ENCODE data around the gene LPCAT1.

LPCAT1 gene

DNA sequence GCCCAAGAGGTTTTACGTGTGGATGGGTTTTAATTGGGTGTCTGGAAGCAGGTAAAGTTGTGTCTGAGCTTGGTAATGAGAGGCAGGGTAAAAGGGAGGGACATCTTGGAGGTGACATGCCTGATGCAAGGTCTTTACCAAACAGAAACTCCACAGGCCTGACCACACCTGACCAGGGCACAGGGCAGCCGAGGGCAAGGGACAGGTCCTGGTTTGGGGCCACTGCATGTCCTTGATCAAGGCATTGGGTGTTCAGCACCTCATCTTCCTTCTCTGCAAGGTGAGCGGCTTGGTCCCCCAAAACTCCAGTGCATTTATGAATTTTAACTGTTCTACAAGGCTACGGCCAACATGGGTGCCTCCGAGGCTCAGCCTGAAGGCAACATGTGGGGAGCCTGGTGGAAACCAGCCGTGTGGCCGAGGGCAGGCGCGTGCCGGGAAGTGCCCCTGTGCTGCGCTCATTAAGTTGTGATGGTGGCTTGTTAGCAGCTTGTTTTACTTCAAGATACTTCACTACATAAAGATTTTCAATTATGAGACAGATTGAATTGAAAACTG lies 30.7 kb upstream of the LPCAT1 start:
- DNase-seq, result no peak

DNA sequence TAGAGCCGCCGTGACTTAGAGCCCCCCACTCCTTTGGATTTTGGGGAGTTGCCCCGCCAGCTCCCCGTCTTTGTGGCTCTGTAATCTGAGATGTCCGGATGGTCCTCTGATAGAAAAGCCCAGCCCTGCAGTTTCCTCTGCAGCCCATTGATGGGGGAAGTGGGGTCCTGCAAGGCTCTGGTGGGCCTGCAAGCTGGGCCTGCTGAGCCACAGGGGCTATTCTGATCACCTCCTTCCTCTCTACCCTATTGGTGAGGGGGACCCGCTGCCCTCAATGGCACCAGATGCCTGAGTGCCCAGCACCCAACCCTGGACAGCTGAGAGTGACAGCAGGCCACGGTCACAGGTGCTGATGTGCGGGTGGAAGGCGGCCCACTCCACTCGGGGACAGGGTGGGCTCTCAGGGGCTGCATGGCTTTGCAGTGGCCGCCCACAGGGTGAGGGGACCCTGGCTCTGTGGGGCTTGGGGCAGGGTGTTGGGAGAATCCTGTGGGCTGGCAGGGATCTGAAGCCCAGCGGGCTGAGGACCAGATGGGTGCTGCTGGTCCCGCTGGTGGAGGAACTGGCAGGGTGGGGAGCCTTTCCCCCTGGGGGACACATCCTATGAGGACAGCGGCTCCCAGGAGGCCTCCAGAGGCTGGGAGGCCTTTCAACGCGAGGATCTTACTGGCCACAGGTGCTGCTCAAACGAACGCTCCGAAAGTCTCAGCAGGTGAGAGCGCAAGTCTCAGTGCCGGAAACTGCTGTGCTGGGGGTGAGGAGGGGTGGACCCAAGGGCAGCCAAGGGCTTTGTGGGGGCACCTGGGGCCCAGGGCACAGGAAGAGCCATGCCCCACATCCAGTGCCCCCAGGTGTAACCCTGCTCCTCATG lies 30.0 kb upstream of the LPCAT1 start:
- DNase-seq, result no peak

DNA sequence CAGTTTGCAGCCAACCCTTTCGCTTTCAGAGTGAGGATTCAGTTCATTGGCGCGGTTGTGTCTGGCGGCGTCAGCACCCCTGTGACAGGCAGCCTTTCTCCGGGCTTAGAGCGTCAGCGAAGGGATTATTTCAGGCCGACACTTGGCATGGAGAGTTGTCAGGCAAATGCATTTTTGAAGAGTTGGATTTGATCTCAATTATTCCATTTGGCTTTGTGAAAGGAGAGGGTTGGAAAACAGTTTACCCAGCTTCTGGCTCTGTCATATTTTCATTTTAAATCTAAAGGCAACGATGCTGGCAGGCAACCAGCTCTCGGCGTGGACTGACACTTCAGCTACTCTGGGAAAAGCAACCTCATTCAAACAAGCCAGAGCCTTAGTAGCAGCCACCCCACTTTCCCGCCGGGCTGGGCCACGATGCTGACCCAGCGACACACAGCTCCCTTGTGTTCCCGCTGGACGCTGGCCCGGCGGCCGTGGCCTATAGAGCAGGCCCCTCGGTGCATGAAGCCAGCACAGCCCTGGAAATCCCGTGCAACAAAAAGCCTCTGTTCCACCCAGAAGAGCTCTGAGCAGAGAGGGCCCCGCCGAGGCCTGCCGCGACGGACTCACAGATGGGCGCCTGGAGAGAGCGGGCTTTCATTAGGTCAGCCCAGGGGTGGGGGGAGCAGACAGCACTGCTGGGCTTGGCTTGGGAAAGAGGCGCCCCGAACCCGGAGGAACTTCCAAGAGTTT lies 28.9 kb upstream of the LPCAT1 start:
- no peak for DNase-seq

DNA sequence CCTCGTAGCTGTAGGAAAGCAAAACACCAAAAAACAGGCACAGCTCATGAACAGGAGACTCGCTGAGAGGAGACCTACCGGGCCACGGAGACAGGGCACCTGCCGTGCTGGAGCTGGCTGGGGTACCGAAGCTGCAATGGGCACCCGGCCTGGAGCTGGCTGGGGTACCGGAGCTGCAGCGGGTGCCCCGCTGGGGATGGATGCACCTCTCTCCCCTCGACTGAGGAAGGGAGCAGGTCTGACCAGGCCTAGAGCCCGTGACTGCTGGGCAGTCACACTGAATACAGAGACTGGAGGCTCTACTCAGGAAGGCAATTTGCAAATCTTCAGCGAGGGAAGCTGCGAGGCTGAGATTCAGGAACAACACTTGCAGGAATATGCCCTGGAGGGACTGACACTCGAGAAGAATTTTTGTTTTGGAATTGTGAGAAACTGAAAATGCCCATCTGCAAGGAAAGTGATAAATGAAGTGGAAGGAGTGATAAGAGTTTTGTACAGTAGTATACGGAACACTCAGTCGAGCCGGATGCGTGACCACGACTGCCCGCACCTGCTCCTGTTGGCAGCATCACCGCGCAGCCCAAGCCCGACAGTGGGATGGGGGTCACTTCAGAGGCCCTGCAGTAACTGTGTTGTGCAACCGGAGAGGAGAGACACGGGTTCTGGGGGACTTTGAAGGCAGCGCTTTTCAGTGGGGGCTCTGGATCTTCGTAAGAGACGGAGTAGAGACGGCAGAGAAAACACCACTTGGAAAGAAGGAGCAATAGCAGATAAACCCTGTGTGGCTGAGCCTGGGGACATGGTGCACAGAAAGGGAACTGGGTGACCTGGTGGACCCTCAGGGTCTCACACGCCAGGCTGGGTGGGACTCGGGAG lies 27.9 kb upstream of the LPCAT1 start:
- DNase-seq, result no peak

DNA sequence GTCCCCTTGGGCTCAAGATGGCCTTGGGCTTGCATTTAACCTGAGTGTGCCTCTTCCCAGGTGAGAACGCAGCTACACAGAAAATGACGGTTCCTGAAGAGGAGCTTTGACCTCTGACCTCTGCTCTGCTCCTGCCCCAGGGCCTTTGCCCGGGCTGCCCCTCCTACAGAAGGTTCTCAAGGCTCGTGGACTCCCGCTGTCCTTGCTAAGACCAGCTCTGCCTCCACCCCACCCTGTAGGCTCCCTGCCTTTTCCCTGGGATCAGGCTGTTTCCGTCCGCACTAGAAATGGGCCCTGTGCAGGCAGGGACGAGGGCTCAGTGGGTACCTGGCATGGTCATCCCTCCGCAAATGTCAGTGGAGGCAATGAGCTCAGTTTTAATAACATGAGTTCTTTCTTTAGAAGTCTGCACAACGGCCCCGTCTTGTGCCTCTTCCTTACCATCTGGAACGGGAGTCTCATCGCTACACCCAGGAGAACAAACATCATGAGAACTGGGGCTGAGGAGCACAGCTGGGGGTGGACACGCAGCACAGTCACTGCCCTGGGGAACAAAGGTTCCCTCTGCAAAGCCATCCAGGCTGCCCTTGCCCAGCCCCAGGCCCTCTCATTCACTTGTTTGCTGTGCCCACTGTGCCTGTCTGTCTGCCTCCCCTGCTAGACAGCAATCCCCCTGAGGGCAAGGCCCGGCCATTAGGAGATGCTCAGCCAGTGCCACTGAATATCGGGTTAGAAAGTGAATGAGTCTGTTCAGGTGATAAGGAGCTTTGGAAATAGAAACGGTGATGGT lies 26.7 kb upstream of the LPCAT1 start:
- no peak for DNase-seq

DNA sequence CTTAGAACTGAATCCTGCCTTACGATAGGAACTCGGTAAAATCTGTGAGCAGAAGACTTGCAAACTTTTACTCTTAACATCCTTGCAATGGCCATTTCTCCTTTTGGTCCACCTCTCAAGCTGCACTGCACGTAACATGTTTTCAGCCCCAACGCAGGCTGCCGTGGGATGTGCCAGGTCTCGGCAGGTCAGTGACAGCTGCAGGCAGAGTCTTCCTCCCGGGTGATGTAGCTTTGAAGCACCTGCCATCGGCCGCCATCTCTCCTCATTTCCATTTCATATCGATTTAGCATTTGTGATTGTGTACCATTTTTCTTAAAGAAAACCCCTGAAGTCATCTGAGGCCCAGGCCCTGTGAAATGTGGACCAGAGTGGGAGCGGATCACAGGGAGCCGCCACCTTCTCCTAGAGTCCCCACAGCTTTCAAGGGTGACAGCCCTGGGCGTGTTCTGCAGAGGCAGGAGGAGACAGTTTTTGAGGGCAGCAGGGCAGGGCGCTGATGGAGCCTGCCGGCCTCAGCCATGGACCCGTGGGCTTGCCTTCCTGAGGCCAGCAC lies 25.8 kb upstream of the LPCAT1 start:
- DNase-seq, result no peak

DNA sequence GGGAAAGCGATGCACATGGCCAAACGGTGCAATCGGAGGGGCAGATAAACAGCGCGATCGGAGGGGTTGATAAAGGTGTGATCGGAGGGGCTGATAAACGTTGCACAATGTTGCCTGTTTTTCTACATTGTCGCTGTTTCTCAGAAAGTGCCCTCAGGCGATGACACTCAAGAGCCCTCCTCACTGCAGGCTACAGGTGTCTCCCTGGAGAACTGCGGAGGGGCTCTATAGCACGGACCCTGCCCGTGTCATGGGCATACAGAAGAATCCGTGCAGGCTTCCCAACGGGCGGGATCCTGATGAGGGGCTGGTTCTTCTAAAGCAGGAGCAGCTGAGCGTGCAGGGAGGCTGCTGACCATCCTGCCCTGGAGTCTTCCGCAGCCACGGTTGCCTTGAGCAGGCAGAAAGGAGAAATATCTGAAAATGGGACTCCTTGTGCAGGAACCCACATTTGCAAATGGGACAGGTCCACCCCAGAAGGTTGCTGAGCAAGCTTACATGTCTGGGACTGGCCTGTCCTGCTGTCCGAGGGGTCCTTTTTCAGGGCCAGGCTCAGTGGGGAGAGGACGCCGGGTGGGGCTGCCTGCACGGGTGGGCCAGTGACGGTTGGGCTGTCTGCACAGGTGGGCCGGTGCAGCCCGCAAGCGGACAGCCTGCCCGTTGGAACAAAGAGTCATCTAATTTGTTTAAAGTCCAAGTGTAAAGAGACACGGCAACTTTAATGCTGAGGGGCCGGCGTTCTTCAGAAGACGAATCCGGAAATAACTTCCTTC lies 25.1 kb upstream of the LPCAT1 start:
- no peak for DNase-seq

DNA sequence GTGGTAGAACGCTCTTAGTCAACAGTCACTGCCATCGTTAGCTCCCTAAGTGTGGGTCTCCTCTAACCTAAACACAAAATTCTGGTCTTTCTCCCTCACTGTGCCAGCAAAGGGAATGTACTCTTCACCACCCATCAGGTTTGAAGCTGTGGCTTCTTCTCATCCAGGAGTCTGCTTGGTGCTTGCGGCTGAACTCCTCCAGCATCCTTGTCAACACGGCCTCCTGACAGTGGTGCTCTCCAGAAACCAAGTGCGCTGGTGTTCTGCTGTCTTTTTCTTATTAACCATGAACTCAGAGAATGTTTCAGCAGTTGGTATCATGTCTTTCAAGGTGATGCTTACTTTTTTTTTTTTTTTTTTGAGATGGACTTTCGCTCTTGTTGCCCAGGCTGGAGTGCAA lies 23.9 kb upstream of the LPCAT1 start:
- DNase-seq, result no peak

DNA sequence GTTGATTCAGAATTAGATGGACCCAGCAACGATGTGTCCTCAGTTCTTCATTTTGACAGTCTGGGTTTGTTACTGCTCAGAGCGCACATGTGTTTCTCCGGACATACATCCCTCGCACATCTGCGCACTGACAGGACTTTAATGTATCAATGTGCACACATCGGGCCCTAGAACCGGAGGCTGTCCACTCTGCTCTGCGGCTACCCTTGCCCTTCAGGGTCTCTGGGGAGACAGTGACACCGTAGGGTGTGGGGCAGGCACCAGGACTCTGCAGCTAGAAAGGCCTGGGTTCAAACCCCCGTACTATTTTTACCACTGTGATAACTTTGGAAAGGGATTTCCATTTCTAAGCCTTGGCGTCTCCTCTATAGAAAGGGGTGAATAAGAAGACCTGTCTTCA lies 23.5 kb upstream of the LPCAT1 start:
- no peak for DNase-seq

DNA sequence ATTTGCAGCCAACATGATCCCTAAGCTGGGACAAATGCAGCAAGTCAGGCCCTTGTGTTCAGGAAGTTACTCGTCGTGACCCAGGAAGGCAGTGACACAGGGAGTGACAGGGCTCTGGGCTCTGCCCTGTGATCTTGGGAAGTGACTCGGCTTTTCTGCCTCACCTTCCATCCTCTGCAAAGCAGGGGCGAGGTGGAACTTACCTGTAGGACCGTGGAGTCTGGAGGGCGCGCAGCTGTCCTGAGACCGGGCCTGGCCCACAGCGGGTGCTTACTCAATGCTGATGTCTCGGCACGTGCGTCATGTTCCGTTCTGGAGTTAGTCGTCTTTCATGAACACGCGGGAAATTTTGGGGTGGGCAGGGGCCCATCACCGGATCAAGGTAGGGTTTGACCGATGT lies 22.8 kb upstream of the LPCAT1 start:
- DNase-seq, result no peak

DNA sequence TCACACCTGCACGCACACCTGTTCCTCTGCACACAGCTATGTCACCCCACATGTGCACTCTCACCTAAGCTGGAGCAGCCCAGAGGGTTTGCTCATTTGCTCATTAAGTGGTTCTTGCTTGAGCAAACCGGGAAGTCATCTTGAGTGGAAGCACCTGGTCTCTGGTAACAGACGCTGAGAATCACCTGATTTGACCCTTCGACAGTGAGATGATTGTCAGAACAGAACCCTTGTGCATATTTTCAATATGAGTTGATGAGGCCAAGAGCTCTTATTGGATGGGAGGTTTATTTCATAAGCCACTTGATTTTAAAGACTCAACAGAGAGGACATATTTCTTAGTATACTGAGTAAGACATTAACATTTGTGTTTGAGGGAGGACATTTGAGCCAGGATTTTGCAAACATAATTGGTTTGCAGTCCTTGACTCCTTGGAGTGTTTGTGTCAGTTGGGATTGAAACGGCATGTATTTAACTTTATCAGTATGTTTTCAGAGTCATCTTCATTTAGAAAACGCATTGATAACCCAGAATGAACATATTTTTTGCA lies 22.1 kb upstream of the LPCAT1 start:
- DNase-seq, result no peak

DNA sequence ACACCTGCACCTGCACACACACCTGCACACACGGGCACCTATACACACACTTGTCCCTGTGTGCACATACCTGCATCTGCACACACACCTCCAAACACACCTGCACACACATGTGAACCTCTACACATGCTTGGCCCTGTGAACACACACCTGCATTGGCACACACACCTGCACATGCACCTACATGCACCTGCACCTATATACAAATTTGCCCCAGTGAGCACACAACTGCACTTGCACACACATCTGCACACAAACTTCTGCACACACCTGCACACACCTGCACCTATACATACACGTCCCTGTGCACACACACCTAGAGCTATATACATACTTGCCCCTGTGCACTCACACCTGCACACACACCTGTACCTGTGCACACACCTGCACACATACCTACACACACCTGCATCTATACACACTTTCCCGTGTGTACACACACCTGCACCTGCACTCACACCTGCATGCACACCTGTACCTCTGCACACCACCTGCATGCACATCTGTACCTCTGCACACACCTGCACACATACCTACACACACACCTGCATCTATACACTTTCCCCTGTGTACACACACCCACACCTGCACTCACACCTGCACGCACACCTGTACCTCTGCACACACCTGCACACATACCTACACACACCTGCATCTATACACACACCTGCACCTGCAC lies 21.5 kb upstream of the LPCAT1 start:
- DNase-seq, result no peak

DNA sequence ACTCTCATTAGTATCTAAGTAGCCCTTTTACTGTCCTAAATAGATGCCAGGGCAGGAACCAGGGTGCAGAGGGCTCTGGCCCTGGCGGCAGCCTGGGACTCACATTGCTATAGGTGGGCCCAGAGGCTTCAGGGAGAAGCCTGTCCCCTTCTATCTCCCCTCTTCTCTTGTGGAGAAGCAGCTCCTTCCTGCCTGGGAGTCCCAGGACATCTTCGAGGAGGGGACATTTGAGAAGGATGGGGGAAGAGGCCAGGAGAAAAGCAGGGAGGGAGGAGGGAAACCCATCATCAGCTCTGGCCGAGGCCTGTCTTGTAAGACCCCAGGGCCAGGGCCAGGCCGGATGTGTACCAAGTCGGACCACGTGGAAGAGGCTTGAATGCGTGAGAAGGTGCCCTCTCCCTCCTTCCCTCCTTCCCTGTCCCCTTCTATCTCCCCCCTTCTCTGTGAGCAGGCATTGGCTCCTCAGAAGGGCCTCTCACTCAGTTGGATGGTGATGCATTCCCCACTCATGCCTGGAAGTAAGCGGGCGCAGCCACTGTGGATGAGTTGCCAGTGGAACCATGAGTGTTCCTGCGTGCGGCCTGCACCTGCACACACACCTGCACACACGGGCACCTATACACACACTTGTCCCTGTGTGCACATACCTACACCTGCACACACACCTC lies 20.7 kb upstream of the LPCAT1 start:
- DNase-seq, result no peak

DNA sequence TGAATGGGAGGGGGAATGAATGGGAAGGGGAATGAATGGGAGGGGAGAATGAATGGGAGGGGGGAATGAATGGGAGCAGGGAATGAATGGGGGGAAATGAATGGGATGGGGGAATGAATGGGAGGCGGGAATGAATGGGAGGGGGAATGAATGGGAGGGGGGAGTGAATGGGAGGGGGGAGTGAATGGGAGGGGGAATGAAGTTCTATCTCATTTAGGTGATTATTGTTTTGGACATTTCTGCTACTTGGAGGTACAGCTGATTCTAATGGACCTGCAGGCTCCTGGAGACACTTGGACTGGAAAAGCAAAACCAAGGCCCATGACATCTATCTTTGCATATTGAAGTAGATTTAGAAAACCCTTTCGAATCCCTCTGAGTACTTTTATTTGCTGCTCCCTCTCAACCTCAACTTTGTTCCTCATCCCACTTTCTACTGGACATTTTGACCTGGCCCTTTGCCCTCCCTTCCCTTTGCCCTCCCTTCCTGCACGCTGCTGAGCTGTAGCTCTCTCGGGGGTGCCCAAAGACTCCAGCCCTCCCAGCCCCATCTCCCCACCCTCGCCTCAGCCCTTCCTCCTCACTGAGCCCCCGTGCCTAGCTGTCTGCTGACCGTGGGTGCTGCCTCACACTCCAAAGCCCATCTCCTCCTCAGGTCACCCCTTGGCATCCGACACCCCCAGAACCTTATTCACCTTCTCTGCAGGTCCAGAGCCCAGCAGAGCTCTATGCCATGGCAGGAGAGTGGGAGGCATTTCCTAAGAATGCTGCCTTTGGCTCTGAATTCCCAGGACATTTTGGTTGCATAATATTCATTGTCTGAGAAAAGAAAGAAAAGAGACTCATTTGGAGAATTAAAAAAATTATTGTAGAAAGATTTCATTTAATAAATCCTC lies 19.9 kb upstream of the LPCAT1 start:
- DNase-seq, result no peak

DNA sequence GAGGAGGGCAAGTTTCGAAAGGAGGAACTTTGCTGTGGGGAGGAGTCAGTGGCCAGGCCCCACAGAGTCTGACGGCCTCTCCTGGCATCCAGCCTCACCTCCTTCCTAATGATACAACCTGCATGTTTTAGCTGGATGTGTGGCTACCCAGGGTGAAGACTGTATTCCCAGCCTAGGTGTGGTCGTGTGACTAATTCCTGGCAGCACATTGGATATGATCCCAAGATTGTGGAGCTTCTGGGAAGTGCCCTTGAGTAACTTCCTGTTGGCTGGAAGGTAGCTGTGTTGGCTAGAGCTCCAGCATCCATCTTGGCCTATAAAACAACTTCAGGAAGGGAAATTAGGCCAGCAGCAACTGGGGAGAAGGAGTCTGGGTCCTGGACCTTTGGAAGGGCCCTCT lies 19.0 kb upstream of the LPCAT1 start:
- DNase-seq, result no peak

DNA sequence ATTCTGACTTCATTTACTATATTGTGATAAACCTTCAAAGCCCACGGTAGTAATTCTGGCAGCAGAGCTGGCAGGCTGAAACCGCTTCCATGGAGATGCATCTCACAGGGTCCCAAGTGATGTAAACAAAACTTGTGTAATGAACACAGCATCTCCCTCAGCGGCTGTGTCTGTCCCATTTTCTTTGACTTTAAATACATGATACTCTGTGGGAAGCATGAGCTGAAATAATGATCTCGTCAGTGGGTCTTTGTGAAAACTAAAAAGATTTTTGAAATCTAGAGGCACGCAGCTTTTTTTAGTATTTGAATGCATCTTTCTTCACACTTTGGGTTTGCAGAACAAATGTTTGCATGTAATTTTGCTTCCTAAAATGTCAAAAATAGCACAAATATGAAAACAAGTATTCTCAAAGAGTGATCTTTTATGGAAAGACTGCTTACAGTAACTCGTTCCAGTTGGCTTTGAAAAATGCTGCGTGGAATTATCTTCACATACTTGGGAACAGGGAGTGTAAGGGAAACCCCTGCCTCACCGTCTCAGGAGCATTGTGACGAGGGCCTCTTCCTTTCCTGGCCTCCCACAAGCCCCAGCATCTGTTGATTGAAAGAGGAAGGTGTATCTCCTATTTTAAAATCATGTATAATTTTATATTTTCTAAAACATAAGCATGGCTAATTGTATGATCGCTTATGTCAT lies 18.1 kb upstream of the LPCAT1 start:
- DNase-seq, result no peak

DNA sequence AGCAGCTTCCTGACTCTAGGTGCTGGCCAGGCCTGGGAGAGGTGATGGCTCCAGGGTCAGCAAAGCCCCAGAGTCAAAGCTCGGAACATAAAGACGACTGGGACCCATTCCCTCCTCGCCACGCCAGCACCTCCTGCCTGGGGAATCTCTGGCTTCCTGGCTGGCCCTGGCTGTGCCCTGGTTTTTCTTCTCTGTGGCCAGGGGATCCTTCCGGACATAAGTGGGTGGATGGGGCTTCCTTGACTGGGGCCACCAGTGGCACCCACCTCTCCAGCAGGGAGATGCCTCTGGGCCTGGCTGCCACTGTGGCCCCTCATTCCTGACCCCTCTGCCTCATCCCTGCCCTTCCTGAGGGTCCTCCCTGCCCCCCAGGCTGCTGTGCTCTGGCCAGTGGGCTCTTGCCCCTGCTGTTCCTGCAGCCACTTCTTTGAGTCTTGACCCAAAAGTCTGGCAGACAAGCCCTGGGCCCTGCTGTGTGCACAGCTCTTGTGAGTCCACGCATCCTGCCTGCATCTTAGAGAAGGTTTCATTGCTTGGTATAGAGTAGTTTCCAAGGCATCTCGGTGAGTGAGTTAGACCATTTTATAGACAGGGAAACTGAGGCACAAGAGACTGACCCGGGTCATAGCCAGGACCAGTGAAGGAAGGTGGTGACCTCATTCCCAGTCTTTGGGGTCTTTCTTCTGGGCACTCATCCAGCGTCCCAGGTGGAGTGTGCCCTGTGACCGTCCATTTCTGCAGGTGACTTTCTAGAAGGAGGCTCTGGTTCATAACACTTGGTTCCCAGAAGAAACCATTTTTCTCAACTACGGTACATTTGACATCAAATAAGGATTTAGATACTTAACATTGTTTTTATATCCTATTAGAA lies 17.3 kb upstream of the LPCAT1 start:
- DNase-seq, result no peak
